Measurements from ENCODE around the gene HS1BP3.

The HS1BP3 gene

GRCh38 chr2:20615466-20616241, 35.2 kb downstream of the HS1BP3 start:
- TF ChIP-seq CEBPB (IDR thresholded peaks at IDR 0.05) (no peak), REST (IDR thresholded peaks at IDR 0.05; ENCODE audit: low read depth) (no peak), TAF1 (IDR thresholded peaks at IDR 0.05; ENCODE audit: low read depth) (no peak), ZBTB7A (IDR thresholded peaks at IDR 0.05; ENCODE audit: low read depth) (no peak), TCF12 (IDR thresholded peaks at IDR 0.05; ENCODE audit: low read depth) (no peak), USF1 (IDR thresholded peaks at IDR 0.05) (no peak), CREB1 (IDR thresholded peaks at IDR 0.05; ENCODE audit: low read depth) (no peak)

- TF ChIP-seq ZBTB7A (IDR thresholded peaks at IDR 0.05; ENCODE audit: low read depth) (no peak), TCF12 (IDR thresholded peaks at IDR 0.05; ENCODE audit: low read depth) (no peak), EP300 (IDR thresholded peaks at IDR 0.05; ENCODE audit: borderline replicate concordance) (no peak), MAX (IDR thresholded peaks at IDR 0.05) (no peak), REST (IDR thresholded peaks at IDR 0.05; ENCODE audit: low read depth) (no peak), CREB1 (IDR thresholded peaks at IDR 0.05; ENCODE audit: low read depth) (no peak), NFIC (IDR thresholded peaks at IDR 0.05) (no peak), RAD21 (IDR thresholded peaks at IDR 0.05; ENCODE audit: low read depth) (no peak), EGR1 (IDR thresholded peaks at IDR 0.05) (no peak), USF1 (IDR thresholded peaks at IDR 0.05) (no peak), CEBPB (IDR thresholded peaks at IDR 0.05) (no peak), YY1 (IDR thresholded peaks at IDR 0.05; ENCODE audit: low read depth) (no peak), TEAD4 (IDR thresholded peaks at IDR 0.05) (no peak), FOXM1 (IDR thresholded peaks at IDR 0.05; ENCODE audit: borderline replicate concordance, low read depth) (no peak), TAF1 (IDR thresholded peaks at IDR 0.05; ENCODE audit: low read depth) (no peak)
These were observed 35.8 kb downstream of the HS1BP3 start for GRCh38 chr2:20615068-20615465.

GRCh38 chr2:20614201-20615067, 36.5 kb downstream of the HS1BP3 start:
- TF ChIP-seq MAX (IDR thresholded peaks at IDR 0.05): 0 out of 2 replicates have a peak, but pooled peaks have one; percentile 16
- no peak for TF ChIP-seq REST (IDR thresholded peaks at IDR 0.05; ENCODE audit: low read depth)
